C1 segment of cervical spinal cord (tissue), 14 donors: ENCODE results near the gene BNIPL.
A peak's percentile ranks its signal among the peaks of the same experiment; 100 is the strongest.

Experiments
- DNase-seq, 14 donors: peaks; one replicate each; lab custom pipeline; 2025; lab: John Stamatoyannopoulos, UW

Gene BNIPL, protein sequence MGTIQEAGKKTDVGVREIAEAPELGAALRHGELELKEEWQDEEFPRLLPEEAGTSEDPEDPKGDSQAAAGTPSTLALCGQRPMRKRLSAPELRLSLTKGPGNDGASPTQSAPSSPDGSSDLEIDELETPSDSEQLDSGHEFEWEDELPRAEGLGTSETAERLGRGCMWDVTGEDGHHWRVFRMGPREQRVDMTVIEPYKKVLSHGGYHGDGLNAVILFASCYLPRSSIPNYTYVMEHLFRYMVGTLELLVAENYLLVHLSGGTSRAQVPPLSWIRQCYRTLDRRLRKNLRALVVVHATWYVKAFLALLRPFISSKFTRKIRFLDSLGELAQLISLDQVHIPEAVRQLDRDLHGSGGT

DNA sequence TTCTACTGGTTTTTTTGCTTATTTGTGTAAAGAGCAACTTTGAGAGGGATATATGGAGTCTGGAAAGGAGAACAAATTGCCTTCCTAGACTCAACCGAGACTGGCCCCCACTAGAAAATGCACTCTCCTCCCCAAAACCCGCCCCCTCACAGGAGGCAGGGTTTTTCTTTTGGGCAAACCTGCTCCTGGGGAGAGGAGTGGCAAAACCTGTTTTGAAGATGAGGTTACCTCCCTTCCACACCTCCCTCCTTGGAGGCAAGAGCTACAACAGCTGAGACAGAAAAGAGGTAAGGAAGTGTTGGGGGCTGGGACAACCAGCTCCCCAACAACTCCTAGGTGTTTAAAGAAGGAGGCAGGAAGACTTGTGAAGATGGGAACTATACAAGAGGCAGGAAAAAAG lies at the start of gene BNIPL:
TSS of gene BNIPL (plus strand) at position 231 of the 400 bp plus-strand sequence. CDS start at position 371, 140 bp downstream.
- DNase-seq = no peak

DNA sequence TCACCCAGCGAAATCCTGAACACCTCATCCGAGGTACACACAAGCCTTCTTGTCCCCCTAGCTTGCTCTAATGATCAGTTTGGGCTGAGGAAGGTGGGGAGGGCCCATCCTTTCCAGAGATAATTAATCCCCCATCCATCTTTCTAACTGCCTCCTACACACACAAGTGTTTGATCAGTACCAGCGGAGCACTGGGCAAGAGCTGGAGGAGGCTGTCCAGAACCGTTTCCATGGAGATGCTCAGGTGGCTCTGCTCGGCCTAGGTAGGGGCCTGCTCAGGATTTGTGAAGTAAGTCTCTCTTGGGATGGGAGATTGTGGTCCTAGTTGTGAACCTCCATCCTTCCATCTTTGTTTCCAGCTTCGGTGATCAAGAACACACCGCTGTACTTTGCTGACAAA lies 48.5 kb upstream of the BNIPL start:
- DNase-seq = no peak

DNA sequence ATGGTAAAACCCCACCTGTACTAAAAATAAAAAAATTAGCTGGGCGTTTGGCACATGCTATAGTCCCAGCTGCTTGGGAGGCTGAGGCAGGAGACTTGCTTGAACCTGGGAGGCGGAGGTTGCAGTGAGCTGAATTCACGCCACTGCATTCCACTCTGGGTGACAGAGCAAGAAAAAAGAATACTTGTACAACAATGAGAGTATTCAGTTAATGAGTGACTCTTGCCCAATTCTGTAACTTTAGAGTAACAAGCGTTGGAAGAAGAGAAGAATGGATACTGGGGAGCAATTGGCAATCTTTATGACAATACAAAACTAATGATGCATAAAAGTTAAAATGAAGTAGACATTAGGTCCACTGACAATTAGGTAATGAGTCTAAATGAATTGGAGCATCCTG lies 43.8 kb upstream of the BNIPL start:
- DNase-seq = no peak

GRCh38 chr1:150994248-150994647 lies 42.1 kb upstream of the BNIPL start:
- DNase-seq = no peak

DNA sequence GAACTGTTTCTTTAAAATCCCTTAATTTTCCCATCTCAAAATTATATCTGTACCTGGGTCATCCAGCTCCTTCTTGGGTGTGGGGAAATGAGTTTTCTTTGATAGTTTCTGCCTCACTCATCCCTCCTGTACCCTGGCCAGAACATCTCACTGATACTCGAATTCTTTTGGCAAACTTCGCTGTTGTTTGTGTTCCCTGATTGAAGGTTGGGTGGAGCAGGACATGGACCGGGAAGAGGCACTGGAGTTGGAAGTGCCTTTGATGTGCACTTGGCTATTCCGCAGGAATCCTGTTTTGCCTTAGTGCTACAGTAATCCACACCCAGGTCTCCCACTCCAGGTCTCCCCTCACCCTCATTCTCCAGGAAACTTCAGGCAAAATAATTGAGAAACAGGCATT lies 40.9 kb upstream of the BNIPL start:
- DNase-seq = peak in 1 of 14 donors; percentile 56

- DNase-seq = peak in 9 of 14 donors; percentile 10 to 56 (median 20)
These were observed 40.5 kb upstream of the BNIPL start for GRCh38 chr1:150995896-150996295.

- no peak for DNase-seq
These were observed 39.1 kb upstream of the BNIPL start for GRCh38 chr1:150997126-150997872.

- no peak for DNase-seq
These were observed 38.4 kb upstream of the BNIPL start for GRCh38 chr1:150997949-150998348.

GRCh38 chr1:150999051-150999674 lies 37.2 kb upstream of the BNIPL start:
- peak in 4 of 14 donors; percentile 21 to 41 (median 26) for DNase-seq

DNA sequence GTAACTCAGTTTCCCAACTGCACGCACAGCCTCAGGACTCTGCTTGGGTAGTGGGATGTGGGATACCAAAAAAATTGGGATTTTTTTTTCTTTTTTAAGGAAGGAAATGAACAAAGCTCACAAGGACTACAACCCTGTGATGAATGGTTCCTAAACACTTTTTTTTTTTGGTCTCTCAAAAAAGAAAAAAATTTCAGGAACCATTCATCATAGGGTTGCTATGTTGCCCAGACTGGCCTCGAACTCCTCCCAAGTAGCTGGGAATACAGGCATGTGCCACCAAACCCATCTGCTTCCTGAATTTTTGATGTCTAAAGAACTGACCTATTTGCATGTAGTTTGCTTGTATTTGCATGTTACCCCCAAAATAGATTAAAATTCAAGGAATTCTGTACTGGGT lies 36.5 kb upstream of the BNIPL start:
- no peak for DNase-seq

GRCh38 chr1:151000408-151000807 lies 36.0 kb upstream of the BNIPL start:
- no peak for DNase-seq

DNA sequence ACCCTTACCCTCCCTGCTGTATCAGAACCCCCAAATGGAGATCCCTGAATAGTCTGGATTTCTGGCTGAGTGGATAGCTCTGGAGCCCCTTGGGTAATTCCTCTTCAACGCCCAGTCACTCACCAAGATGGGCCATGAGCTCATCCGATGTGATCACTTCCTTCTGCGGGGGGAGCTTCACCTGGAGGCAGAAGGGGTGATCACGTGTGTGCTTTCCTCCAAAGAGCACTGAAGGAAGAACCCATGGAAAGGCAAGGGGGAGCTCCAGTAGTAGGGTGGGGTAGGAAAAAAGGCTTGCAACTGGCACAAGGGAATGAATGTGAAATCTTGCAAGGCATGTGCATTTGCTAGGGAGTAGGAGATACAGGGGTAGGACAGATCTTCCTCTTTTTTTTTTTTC lies 34.8 kb upstream of the BNIPL start:
- DNase-seq = no peak

DNA sequence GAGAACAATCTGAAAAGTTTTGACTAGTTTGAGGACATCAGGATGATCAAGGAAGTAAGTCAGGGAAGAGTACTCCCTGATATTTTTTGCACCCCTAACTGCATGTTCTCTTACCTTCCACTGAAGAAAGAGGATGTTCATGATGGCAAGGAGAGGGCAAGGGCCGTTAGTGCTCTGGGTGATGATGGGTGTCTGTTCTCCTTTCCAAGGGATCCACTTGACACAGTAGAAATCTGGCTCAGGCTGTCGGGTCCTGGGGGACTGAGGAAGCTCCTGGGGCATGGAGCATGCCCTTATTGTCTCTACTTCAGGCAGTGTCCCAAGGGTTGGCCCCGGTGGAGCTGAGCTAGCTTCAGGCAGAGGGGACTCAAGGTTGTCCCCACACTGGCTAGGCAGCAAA lies 34.3 kb upstream of the BNIPL start:
- no peak for DNase-seq

DNA sequence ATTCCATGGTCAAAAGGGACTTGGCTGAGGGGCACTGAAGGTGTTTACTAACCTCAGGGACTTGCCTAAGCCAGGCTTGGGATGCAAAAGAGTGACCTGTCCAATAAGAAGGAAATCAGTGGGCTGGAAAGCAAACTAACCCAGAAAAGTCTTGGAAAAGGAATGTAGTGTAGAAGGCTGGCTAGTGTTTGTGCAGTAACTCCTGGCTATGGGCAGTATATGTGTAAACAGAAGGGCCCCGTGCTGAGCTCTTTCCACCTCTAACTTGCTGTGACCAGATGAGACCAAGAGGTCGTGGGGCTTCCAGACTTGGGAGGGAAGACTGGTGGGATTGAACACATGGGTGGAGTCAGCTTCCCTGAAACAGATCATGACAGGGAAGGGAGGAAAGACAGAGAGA lies 33.8 kb upstream of the BNIPL start:
- no peak for DNase-seq

DNA sequence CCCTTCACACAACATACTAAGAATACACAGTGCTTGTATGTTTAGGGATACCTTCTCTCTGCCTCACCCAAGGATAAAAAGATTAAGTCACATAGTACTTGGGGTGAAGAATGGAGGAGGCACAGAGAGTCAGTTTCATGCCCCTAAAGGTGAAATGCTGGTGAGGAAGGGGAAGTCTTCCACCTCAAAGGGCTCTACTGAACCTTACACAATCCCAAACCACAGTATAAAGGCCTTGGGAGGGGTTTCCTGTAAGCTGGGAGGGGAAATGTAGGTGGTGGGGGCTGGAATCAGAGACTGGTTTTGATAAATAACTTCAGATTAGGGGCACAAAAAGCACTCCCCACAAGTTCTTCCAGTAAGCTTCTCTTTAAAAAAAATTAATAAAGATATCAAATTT lies 33.2 kb upstream of the BNIPL start:
- DNase-seq = no peak

DNA sequence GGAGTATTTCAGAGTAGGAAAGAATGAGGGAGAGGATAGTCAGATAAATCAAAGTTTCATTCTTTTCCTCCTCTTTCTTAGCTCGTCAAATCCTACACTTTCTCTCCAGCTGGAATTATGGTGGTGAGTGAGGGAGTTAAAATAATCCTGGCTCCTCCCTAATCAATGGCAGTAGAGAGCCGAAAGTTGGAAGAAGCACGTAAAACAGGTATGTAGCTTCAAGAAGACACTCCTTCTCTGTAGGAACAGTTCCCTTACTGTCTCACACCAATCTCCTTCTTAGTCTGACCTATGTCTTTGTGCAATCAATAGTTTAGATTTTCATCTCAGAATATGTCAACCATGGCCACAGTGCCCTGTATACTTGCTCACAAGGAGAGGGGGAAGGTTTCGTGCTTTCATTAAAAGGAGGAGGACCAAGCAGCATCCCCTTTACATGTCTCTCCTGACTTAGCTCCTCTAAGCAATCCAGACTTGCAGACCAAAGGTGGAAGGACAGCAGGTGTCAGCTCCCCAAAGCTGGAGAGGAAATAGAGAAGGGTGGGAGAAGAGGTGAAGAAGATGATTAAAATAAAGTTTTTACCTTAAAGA lies 30.6 kb upstream of the BNIPL start:
- DNase-seq = peak in 4 of 14 donors; percentile 40 to 62 (median 54)

- DNase-seq = peak in 13 of 14 donors; percentile 17 to 88 (median 72)
These were observed 29.9 kb upstream of the BNIPL start, which contains the start of gene MINDY1 for GRCh38 chr1:151006327-151007052. TSS of gene MINDY1 (minus strand) at chr1:151006902. CDS start at chr1:151002617, 4,285 bp downstream.

DNA sequence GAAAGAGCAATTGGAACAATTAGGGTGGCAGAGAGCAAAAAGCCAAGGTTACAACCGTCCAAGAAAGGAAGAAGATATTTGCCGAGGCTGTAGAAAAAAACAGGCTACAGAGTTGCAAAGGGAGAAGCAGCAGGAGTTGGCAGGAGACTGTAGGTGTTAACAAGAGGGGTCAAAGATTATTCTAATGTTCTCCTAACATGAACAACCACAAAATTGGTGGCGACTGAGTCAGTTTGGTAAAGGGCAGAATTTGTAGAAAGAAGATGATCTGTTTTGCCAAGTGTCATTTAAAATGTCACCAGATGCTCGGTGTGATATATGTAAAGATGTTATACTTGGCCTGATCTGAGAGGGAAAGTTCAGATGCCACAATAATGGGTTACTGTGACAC lies 28.5 kb upstream of the BNIPL start:
- DNase-seq = no peak

DNA sequence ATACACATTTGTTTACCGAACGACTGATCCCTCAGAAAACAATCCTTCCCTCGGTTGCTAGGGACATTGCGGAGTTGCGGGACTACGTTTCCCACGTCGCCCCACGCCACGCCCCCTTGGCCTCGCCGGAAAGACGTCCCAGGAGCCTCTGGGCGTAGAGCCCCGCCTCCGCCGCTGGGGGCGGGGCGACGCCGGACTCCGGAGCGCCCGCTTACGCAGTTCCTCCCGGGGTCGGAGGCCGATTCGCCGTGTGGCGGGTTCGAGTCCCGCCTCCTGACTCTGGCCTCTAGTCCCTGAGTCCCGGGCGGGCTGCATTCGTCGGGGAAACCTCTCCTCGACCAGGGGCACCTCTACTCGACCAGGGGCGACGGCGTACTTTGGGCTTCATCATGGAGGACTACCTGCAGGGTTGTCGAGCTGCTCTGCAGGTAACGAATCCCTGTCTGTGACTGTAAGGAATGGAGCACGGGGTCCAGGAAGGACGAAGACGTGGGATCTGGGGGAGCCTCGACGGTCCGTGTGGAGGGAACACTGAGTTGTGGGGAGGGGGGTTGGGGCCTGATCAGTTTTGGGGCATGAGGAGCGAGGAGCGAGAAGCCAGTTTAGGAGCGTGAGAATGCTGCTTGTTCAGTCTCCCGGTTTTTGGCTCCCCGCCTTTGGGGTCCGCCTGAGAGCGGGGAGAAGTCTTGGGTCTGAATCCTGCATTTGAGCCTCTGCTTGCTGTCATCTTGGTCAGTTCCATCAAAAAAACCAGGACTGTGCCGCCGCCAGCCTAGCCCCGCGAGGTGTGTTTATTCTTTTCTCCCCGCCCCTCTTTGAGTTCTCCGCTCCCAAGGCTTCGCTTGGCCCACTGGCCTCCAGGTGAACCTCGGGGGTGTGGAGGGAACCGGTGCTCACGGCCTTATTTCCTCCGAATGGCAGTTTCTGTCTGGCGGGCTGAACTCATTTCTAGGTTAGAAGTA lies 27.9 kb upstream of the BNIPL start, which contains the start of gene PRUNE1:
TSS of gene PRUNE1 (plus strand) at position 206 of the 962 bp plus-strand sequence. CDS start at position 390, 184 bp downstream.
- peak; percentile 42 to 94 (median 87) for DNase-seq

GRCh38 chr1:151009206-151009587 lies 27.2 kb upstream of the BNIPL start:
- no peak for DNase-seq
